AG10803 (cell line): Measurements from ENCODE around the gene VSTM2L.

Experiments
- DNase-seq: peaks from one replicate; pipeline ENCODE4 v3.0.0; 2010; ENCODE audit warnings: low read depth
- H3K4me3 ChIP-seq: 2 replicates; pipeline ENCODE4 v1.5.1; 2011; ENCODE audit warnings: mild to moderate bottlenecking, low read length, control low read depth
- CTCF ChIP-seq: conservative IDR thresholded peaks from 2 replicates; pipeline ENCODE4 v1.5.1; 2011; ENCODE audit warnings: mild to moderate bottlenecking, low read length, control low read depth, inconsistent platforms

Gene VSTM2L

DNA sequence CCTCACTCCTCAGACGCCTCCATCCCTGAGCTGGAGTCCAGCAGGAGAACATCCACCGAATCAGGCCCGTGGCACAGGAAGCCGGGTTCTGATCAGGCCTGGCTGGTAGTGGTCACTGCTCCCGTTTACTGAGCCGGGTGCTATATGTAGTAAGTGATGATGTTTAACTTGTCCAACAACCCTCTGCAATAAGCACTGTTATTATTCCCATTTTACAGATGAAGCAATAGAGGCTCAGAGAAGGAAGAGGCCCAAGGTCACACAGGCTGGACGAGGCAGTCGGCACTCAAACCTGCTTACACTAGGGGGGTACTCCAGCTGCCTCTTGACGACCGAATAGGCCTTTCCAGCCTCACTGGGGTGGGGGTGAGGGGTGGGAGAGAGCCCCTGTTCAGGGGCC lies 14.3 kb upstream of the VSTM2L start:
- H3K4me3 ChIP-seq = no peak overlapping the region
- DNase-seq = no peak
- no peak for TF ChIP-seq CTCF

- no peak for DNase-seq
- TF ChIP-seq CTCF = no peak
- no peak overlapping the region for H3K4me3 ChIP-seq
Measured at GRCh38 chr20:37890108-37890507, 12.8 kb upstream of the VSTM2L start.

DNA sequence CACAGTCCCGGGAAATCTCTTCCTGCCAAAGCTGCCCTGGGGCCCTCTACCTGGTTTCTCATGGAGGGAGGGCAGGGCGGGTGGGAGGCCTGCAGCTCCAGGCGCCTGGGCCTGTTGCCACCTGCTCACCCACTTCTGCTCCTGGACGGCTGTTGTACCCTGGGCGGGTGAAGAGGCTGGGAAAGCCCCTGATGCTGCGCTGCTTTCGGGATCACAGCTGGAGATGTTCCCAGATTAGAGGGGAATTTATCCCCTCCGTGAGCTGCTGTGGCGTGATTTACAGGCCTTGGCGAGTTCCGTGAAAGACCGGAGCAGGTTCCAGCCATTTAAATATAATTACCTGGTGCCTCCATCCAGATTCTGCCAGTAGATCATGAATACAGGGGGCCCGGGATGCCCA lies 12.3 kb upstream of the VSTM2L start:
- no peak overlapping the region for H3K4me3 ChIP-seq
- no peak for DNase-seq
- no peak for TF ChIP-seq CTCF

DNA sequence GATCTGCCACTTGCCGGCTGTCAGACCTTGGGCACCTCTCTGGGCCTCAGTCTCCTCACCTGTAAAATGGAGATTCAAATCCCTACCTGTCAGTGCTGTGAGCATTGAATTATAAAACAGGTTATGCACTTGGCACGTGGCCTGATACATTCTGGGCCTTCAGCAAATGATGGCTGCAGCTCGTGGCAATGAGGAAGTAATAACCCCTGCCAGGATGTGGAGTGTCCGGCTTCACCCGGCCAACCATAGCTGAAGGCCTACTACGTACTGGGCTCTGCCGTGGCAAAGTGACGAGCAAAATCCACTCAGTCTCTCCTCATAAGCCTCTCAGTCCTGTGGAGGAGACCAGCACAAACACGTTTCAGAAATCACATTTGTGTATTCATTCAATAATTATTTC lies 10.9 kb upstream of the VSTM2L start:
- no peak for DNase-seq
- TF ChIP-seq CTCF = no peak
- H3K4me3 ChIP-seq = no peak overlapping the region

GRCh38 chr20:37893566-37894241 lies 9.2 kb upstream of the VSTM2L start:
- H3K4me3 ChIP-seq = no peak overlapping the region
- TF ChIP-seq CTCF = no peak
- DNase-seq = no peak

DNA sequence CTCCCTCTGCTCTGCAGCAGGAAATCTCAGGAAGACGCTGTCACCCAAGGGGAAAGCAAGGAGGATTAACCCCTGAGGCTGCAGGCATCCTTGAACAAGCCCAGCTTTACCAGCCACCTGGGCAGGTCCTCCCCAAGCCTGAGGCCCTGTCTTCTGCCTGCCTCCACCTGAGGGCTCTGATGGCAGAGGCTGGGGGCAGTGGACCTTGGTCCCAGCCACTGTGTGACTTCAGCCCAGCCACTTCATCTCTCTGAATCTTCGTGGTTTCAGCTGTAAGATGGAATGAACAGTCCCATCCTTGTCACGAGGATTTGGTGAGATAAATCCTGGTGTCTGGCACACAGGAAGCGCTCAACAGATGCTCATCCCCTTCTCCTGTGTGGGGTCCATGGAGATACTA lies 8.5 kb upstream of the VSTM2L start:
- no peak for TF ChIP-seq CTCF
- DNase-seq = no peak
- no peak overlapping the region for H3K4me3 ChIP-seq

GRCh38 chr20:37895166-37895565 lies 7.8 kb upstream of the VSTM2L start:
- H3K4me3 ChIP-seq = no peak overlapping the region
- no peak for TF ChIP-seq CTCF
- no peak for DNase-seq
